Adipocyte (in vitro differentiated cells): ENCODE results near the gene URI1.

Source experiments
- DNase-seq: peaks from one replicate; pipeline ENCODE4 v3.0.0-alpha.2; 2015; ENCODE audit warnings: low read depth
- H3K27me3 ChIP-seq: replicated peaks from 2 replicates; pipeline ENCODE4 v1.7.0; 2013; ENCODE audit warnings: mild to moderate bottlenecking, low read length, moderate library complexity; ENCODE audit not compliant: control insufficient read depth, insufficient read depth
- H3K36me3 ChIP-seq: 2 replicates; pipeline ENCODE4 v1.7.0; 2013; ENCODE audit warnings: low read length, mild to moderate bottlenecking, moderate library complexity; ENCODE audit not compliant: control insufficient read depth, insufficient read depth, severe bottlenecking
- H3K4me1 ChIP-seq: 2 replicates; pipeline ENCODE4 v1.7.0; 2013; ENCODE audit warnings: mild to moderate bottlenecking, low read length, moderate library complexity; ENCODE audit not compliant: control insufficient read depth, insufficient read depth
- H3K4me3 ChIP-seq: 2 replicates; pipeline ENCODE4 v1.7.0; 2013; ENCODE audit warnings: mild to moderate bottlenecking, low read length, moderate library complexity
- H3K9ac ChIP-seq: 2 replicates; pipeline ENCODE4 v1.7.0; 2013; ENCODE audit warnings: mild to moderate bottlenecking, low read length, moderate library complexity
- H3K9me3 ChIP-seq: 2 replicates; pipeline ENCODE4 v1.7.0; 2013; ENCODE audit warnings: mild to moderate bottlenecking, low read length, moderate library complexity; ENCODE audit not compliant: control insufficient read depth

The URI1 gene

DNA sequence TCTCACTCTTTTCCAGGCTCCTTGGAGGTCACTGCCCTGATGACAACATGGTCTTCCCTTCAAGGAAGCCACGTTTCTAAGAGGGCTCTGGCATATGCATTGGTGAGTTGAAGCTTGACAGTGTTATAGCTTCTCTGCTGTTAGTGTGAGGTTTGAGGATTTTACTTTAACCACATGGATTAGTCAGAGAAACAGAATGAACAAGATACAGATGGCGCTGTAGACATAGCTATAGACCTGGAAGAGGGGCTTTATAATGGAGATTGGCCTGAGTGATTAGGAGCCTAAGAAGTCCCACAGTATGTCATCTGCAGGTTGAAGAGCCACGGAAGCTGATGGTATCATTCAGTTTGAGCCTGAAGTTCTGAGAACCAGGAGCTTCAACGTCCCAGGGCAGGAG lies 18.4 kb upstream of the URI1 start:
- Histone ChIP-seq H3K36me3 (no peaks in the 10 kb centered on the region), H3K9me3 (no peaks in the 10 kb centered on the region), H3K27me3 (peaks cover 30% of the 10 kb centered on the region), H3K4me1 (no peaks in the 10 kb centered on the region), H3K9ac (no peak overlapping the region), H3K4me3 (no peak overlapping the region)
- DNase-seq: no peak

DNA sequence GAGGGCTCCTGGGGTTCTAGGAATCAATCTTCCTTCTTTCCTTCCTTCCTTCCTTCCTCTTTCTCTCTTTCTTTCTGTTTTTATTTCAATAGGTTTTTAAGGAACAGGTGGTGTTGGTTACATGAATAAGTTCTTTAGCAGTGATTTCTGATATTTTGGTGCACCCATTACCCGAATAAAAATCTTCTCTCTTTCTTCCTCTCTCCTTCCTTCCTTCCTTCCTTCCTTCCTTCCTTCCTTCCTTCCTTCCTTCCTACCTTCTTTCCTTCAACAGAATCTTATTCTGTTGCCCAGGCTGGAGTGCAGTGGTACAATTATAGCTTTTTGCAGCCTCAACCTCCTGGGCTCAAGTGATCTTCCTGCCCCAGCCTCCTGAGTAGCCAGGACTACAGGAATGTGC lies 16.0 kb upstream of the URI1 start:
- peaks cover 23% of the 10 kb centered on the region for H3K27me3 ChIP-seq
- H3K4me3 ChIP-seq: no peak overlapping the region
- H3K9me3 ChIP-seq: no peaks in the 10 kb centered on the region
- no peak for DNase-seq
- no peaks in the 10 kb centered on the region for H3K36me3 ChIP-seq
- no peaks in the 10 kb centered on the region for H3K4me1 ChIP-seq
- no peak overlapping the region for H3K9ac ChIP-seq

GRCh38 chr19:29926801-29927200 lies 15.2 kb upstream of the URI1 start:
- Histone ChIP-seq H3K9me3 (no peaks in the 10 kb centered on the region), H3K36me3 (no peaks in the 10 kb centered on the region), H3K4me3 (no peak overlapping the region), H3K27me3 (peaks cover 23% of the 10 kb centered on the region), H3K9ac (no peak overlapping the region), H3K4me1 (no peaks in the 10 kb centered on the region)
- DNase-seq: no peak

GRCh38 chr19:29927944-29928625 lies 14.0 kb upstream of the URI1 start:
- no peak overlapping the region for H3K4me3 ChIP-seq
- DNase-seq: no peak
- H3K9ac ChIP-seq: no peak overlapping the region
- no peaks in the 10 kb centered on the region for H3K36me3 ChIP-seq
- H3K27me3 ChIP-seq: peaks cover 18% of the 10 kb centered on the region
- no peaks in the 10 kb centered on the region for H3K9me3 ChIP-seq
- no peaks in the 10 kb centered on the region for H3K4me1 ChIP-seq

DNA sequence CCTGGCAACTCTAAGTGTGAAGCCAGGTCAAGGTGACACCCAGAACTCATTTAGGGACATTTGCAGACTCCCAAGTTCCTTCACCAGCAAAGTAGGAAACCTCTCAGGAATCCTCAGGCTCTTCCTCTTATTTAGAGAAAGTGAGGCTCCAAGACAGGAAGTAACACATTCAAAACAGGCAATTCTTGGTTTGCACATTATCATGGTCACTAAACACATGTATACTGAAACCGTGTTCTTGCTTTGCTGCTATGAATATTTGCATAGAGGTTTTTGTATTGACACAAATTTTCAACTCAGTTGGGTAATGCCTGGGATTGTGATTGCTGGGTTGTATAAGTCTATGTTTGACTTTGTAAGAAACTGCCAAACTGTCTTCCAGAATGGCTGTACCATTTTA lies 13.2 kb upstream of the URI1 start:
- H3K4me3 ChIP-seq: no peak overlapping the region
- no peak overlapping the region for H3K9ac ChIP-seq
- no peak for DNase-seq
- H3K9me3 ChIP-seq: no peaks in the 10 kb centered on the region
- H3K27me3 ChIP-seq: peaks cover 15% of the 10 kb centered on the region
- H3K4me1 ChIP-seq: no peaks in the 10 kb centered on the region
- no peaks in the 10 kb centered on the region for H3K36me3 ChIP-seq

GRCh38 chr19:29934257-29934656 lies 7.8 kb upstream of the URI1 start:
- Histone ChIP-seq H3K9ac (no peak overlapping the region), H3K9me3 (peaks cover 28% of the 10 kb centered on the region), H3K36me3 (no peaks in the 10 kb centered on the region), H3K27me3 (no peaks in the 10 kb centered on the region), H3K4me1 (no peaks in the 10 kb centered on the region), H3K4me3 (no peak overlapping the region)
- DNase-seq: no peak

- Histone ChIP-seq H3K4me1 (no peaks in the 10 kb centered on the region), H3K36me3 (no peaks in the 10 kb centered on the region), H3K9me3 (peaks cover 28% of the 10 kb centered on the region), H3K4me3 (no peak overlapping the region), H3K9ac (no peak overlapping the region), H3K27me3 (no peaks in the 10 kb centered on the region)
- no peak for DNase-seq
Measured at GRCh38 chr19:29934781-29935180, 7.3 kb upstream of the URI1 start.

DNA sequence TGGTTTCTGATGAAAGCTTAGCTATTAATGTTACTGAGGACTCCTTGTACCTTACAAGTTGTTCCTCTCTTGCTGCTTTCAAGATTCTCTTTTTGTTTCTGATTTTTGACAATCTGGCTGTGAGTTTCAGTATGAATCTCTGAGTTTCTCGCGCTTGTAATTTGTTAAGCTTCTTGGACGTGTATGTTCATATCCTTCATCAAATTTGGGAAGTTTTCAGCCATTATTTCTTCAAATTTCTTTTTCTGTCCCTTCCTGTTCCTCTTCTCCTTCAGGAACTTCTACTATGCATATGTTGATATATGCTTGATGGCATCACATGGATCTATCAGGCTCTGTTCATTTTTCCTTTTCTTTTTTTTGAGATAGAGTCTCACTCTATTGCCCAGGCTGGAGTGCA lies 5.6 kb upstream of the URI1 start:
- Histone ChIP-seq H3K27me3 (no peaks in the 10 kb centered on the region), H3K4me1 (no peaks in the 10 kb centered on the region), H3K4me3 (no peak overlapping the region), H3K9ac (no peak overlapping the region), H3K36me3 (no peaks in the 10 kb centered on the region), H3K9me3 (peaks cover 28% of the 10 kb centered on the region)
- DNase-seq: no peak

DNA sequence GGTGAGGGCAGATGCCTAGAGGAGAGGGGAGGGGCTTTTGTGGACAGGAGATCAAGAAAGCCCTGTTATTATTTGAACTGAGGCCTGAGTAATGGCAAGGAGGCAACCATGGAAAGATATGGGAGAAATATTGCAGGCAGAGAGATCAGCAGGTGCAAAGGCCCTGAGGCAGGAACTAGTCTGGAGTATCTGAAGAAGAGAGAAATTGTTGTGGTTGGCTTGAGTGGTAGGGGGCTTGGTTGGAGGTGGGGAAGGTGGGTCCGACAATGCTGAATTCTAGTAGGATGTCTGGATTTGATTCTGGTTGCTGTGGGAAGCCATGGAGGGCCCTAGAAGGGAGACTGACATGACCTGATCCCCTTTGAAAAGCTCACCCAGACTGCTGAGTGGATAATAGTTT lies 2.4 kb upstream of the URI1 start:
- Histone ChIP-seq H3K36me3 (no peaks in the 10 kb centered on the region), H3K4me3 (no peak overlapping the region), H3K4me1 (peaks cover 14% of the 10 kb centered on the region), H3K9me3 (peaks cover 23% of the 10 kb centered on the region), H3K9ac (no peak overlapping the region), H3K27me3 (no peaks in the 10 kb centered on the region)
- DNase-seq: no peak

GRCh38 chr19:29940971-29941585 lies 961 bp upstream of the URI1 start:
- Histone ChIP-seq H3K36me3 (no peaks in the 10 kb centered on the region), H3K4me1 (peaks cover 29% of the 10 kb centered on the region), H3K4me3 (no peak overlapping the region), H3K9me3 (peaks cover 14% of the 10 kb centered on the region), H3K27me3 (no peaks in the 10 kb centered on the region), H3K9ac (no peak overlapping the region)
- no peak for DNase-seq

DNA sequence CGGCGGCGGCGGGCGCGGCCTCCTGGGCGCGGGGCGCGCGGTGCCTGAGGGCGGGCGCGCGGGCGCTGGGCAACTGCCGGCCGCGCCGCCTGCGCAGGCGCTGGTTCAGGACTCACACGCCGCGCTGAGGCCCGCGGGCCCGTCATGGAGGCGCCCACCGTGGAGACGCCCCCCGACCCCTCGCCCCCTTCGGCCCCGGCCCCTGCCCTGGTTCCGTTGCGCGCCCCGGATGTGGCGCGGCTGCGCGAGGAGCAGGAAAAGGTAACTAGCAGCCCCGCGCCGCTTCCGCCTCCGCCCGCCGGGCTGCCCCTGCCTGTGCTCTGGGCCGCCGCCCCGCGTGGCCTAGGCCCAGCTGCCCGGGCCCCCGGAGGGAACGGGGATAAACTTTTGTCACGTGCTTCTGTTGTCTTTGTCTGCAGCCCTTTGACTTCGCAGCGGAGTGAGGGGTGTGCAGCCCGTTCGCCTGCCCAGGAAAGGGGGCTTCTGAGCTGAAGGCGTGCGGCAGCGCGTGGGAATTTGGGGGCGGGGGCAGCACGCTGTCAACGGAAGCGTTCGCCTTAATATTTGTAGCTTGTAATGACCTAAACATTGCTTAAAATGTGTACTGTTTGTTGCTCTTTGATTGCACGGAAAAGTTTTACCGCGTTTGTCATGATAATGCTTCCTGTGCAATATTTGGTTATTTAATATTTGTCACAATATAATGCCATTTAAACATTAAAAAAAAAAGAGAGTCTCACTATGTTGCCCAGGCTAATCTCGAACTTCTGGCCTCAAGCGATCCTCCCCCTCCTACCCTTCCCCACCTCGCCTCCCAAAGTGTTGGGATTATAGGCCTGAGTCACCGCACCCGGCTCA lies 594 bp downstream of the URI1 start:
- peak overlapping the region; percentile 99 for H3K4me3 ChIP-seq
- DNase-seq: peak; percentile 71
- H3K36me3 ChIP-seq: no peaks in the 10 kb centered on the region
- peak overlapping the region; percentile 97 for H3K9ac ChIP-seq
- H3K27me3 ChIP-seq: no peaks in the 10 kb centered on the region
- H3K9me3 ChIP-seq: no peaks in the 10 kb centered on the region
- peaks cover 41% of the 10 kb centered on the region for H3K4me1 ChIP-seq
